Measurements from ENCODE around the gene TGDS.
"Not testable (repeated sequence)": the region's sequence is repeated elsewhere in the genome, so short reads cannot be mapped to it uniquely, and the experiment has no call there.

TGDS gene

GRCh38 chr13:94595950-94596574, at the start of gene TGDS:
Gene TGDS (minus strand): TSS chr13:94596152. CDS start chr13:94596136, 16 bp downstream.
- peak; percentile 97 for DNase-seq

DNA sequence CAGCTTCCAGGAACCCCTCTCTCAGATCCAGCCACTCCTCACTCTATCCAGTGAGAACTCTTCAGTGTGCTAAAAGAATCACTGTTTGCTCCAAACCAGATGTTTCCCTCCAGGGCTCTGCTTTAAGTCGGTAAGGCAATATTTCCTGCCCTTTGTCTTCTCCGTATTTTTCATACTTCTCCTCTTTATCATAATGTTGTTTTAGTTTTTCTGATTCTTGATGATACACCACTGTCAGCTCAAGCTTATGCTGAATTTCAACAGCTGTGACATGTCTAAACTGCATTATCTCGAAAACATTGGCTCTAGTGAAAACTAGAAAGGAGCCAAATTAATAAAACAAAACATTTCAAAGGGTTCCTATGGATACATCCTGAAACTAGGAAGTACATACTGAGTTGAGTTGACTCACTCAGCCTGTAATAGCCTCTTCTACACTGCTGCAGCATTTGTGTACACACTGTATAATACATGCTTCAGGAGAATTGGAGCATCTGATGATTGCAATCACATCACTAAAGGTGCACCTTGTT, 45.5 kb upstream of the TGDS start:
- DNase-seq = peak; percentile 92

- DNase-seq = no peak
Measured at GRCh38 chr13:94640721-94641120, 44.8 kb upstream of the TGDS start.

GRCh38 chr13:94637677-94638076, 41.7 kb upstream of the TGDS start:
- not testable (repeated sequence) for DNase-seq

GRCh38 chr13:94636942-94637578, 41.1 kb upstream of the TGDS start:
- no peak for DNase-seq

DNA sequence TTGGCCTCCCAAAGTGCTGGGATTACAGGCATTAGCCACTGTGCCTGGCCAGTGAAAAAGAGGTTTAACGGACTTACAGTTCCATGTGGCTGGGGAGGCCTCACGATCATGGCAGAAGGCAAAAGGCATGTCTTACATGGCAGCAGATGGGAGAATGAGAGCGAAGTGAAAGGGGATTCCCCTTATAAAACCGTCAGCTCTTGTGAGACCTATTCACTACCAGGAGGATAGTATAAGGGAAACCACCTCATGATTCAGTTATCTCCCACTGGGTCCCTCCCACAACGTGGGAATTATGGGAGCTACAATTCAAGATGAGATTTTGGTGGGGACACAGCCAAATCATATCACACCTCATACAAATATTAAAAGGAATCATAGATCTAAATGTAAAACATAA, 40.1 kb upstream of the TGDS start:
- not testable (repeated sequence) for DNase-seq

DNA sequence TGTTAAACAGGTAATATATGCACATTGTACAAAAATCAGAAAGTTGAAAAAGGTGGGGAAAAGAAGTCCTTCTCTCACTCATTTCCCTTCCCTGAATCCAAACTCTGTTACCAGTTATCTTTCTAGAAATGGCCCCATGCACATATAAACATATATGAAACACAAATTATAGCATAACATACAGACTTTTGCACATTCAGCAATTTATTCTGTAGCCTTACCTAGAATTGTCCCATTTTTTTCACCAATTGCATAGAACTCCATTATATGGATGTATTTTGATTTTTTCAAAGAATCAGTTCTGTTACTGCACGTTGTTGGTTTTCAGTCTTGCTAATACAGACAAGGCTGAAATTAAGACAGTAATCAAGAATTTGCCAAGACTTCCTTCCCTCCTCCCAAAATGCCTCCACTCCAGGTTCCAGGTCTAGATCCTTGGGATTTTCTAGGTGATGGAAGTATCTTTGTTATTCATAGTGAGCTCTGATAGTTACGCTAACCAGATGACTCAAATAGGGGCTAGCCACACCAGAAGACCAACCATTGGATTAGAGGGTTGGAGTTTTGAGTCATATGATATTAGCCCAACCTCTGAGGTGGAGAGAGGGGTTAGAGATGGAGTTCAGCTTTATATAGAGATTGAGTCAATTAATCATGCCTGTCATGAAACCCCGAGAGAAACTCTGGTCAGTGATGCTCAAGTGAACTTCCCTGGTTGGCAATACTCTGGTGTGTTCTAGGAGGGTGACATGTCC, 36.5 kb upstream of the TGDS start:
- DNase-seq = no peak

- DNase-seq = no peak
Measured at GRCh38 chr13:94630858-94631257, 34.9 kb upstream of the TGDS start.

GRCh38 chr13:94623316-94623715, 27.4 kb upstream of the TGDS start:
- DNase-seq = no peak

- DNase-seq = no peak
Measured at GRCh38 chr13:94622344-94622743, 26.4 kb upstream of the TGDS start.

GRCh38 chr13:94620286-94620896, 24.4 kb upstream of the TGDS start:
- peak; percentile 13 for DNase-seq

DNA sequence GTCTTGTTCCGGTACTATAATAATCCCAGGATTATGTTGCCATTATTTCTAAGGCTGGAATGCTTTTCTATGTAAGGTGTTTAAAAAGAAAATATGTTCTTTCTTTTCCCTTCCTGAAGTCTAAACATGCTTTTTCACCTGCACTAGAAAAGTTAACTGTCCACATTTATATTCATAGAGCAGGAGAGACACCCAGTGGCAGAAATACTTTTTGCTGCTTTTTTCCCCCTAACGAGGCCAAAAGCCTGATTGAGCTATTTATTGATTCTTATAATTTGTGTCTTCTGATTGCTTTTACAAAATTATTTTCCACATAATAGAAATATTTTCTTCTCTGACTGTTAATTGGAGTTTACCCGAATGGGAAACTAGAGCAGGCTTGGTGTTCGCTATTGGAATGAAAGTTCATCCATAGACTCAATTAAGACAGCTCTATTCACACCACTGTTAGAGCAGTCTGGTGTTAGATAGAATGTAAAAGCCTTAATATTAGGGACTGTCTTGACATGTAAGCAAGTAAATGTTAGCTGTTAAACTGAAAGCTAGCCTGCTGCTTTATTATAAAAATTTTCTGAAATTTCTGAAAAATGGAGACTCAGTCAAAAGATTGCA, 21.5 kb upstream of the TGDS start:
- DNase-seq = peak; percentile 41

DNA sequence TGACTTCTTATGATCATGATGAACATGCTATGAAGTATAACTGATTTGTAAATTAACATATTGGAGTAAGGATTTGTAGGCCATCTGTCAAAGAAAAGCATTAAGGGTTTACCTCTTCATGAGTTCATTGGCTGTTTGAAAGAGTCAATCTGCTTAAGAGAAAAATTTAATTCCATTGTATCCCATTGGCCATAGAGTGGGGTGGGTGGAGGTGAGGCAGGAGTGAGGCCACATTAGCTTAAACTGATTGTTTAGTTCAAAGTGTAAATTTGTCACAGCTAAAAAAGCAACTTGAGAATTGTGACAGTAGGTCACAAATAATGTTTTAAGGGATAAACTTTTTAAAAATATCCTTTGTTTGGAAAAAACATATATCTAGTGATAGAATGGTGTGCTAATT, 17.1 kb upstream of the TGDS start:
- no peak for DNase-seq

GRCh38 chr13:94612050-94612449, 16.1 kb upstream of the TGDS start:
- DNase-seq = no peak

DNA sequence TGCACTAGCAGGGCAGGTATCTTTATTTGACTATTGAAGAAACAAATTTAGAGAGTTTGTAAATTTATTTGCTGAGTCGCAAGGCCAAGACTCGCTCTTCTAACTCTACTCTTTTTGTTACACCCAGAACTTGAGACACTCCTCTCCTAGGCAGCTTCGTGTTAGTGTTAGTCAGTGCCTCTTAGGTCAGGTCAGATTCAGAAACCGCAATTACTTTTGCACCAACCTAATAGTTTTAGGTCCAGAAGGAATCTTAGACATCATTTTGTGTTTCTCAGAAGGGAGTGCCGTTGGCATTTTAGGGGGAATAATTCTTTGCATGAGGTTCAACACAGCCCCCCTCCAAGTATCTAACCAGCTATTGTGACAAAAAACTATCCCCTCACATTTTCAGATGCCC, 14.5 kb upstream of the TGDS start:
- DNase-seq = no peak

- DNase-seq = no peak
Measured at GRCh38 chr13:94609196-94609595, 13.2 kb upstream of the TGDS start.

- no peak for DNase-seq
Measured at GRCh38 chr13:94608586-94608985, 12.6 kb upstream of the TGDS start.

GRCh38 chr13:94607939-94608338, 12.0 kb upstream of the TGDS start:
- no peak for DNase-seq

GRCh38 chr13:94607056-94607455, 11.1 kb upstream of the TGDS start:
- no peak for DNase-seq

DNA sequence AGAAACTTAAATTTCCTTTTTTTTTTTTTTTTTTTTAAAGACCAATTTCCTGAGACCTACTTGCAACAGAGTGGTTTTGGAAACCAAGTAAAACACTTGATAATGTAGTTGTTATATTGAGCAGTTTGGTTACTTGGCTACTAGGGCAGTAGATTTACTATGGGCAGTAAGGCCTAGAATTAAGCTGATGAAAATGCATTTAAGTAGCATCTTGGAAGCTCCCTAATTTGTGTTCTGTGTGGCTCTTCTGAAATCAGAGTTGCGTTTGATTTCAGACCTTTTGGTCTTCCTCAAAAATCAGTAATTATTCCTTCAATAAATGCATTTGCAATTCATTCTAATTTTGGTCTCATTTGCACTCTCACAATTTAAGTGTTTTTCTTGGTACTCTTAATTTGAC, 6.5 kb upstream of the TGDS start:
- no peak for DNase-seq

DNA sequence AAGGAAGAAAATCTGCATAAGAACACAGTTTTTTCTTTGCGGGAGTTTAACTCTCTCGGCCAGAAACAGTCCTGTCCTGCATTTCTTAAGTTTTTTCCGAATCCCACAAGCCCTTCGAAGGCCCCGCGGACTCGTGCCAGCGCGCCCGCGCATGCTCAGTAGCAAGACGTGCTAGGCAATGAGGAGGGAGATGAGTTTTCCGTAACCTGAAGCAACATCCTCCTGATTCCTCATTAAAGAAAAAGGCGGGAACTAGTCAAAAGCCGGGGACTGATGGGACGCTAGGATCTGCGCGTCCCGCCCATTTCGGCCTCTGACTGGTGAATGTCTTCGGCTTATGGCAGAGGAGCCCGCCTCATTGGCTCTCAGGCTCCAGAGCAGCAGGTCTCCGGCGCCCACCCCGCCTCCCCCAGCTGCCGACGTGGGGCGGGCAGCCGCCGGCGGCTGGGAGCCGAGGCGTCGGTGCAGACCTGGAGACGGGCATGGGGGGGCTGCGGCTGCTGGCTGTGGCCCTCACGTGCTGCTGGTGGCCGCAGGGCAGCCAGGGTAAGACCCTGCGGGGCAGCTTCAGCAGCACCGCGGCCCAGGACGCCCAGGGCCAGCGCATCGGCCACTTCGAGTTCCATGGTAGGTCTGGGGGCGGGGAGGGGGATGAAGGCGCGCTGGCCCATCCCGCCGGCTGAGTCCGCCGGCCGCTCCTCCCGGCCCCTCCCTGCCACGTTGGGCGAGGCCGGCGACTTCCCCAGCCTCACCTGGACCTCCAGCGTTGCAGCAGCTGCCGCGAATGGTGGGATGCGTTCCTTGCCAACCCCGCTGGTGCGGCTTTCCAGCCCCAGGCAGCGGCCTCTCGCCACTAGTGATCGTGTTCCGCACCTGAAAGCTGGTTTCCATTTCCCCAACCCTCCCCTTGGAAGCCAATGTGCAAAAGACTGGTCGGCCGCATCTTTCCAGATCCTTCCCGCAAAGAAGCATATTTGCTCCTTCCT, 5.8 kb upstream of the TGDS start, which contains the start of gene GPR180:
Gene GPR180, plus strand, starts transcription at position 412 of the 986 bp plus-strand sequence. Its CDS starts 71 bp downstream, at position 483.
- DNase-seq = peak; percentile 100

GRCh38 chr13:94599877-94600276, 3.9 kb upstream of the TGDS start:
- DNase-seq = no peak
